Upper lobe of left lung (tissue), 6 donors: ENCODE measurements around the gene ACADL. TPM values are rescaled to one million over a fixed set of nuclear protein-coding genes. Genes with fewer than 3 reads are reported as not detected.

ENCODE experiments used
- ATAC-seq, 2 donors: fragments of 200-7000 bp; cut with Tn5 transposase; one replicate each; pipeline ENCODE4 v1.9.1; 2022; ENCODE audit warnings: mild to moderate bottlenecking in 2 of 2, moderate library complexity in 2 of 2; ENCODE audit not compliant: low FRiP score in 2 of 2
- DNase-seq, 2 donors: peaks; one replicate each; pipeline ENCODE4 v3.0.0-alpha.2; 2019 to 2020
- H3K27ac ChIP-seq, 4 donors: fragments of 200-600 bp; sonication (generic); one replicate each; pipeline ENCODE4 v1.5.1; 2016 to 2019
- H3K27me3 ChIP-seq, 4 donors: fragments of 200-600 bp; sonication (generic); one replicate each; pipeline ENCODE4 v1.5.1; 2017 to 2019
- H3K36me3 ChIP-seq, 4 donors: fragments of 200-600 bp; sonication (generic); one replicate each; pipeline ENCODE4 v1.5.1; 2016 to 2019
- H3K4me1 ChIP-seq, 4 donors: fragments of 200-600 bp; sonication (generic); one replicate each; pipeline ENCODE4 v1.5.1; 2018 to 2019
- H3K4me3 ChIP-seq, 4 donors: fragments of 200-600 bp; sonication (generic); one replicate each; pipeline ENCODE4 v1.5.1; 2017 to 2019; ENCODE audit warnings: mild to moderate bottlenecking in 2 of 4, moderate library complexity in 1 of 4
- H3K9me3 ChIP-seq, 4 donors: fragments of 200-600 bp; sonication (generic); one replicate each; pipeline ENCODE4 v1.5.1; 2018 to 2019
- EP300 ChIP-seq, 4 donors: sonication (generic); formaldehyde crosslinking; IDR thresholded peaks; one replicate each; pipeline ENCODE4 v1.5.1; 2017; ENCODE audit warnings: antibody characterized with exemption in 4 of 4, control low read depth in 2 of 4
- POLR2A ChIP-seq, 4 donors: fragments of 450-650 bp; IDR thresholded peaks; one replicate each; pipeline ENCODE4 v1.5.1; 2016 to 2017; ENCODE audit warnings: antibody characterized with exemption in 4 of 4, mild to moderate bottlenecking in 2 of 4
- POLR2AphosphoS5 ChIP-seq, 2 donors: sonication (generic); formaldehyde crosslinking; IDR thresholded peaks; one replicate each; pipeline ENCODE4 v1.5.1; 2017; ENCODE audit warnings: antibody characterized with exemption in 2 of 2
- WGBS, 2 donors: methylation state at CpG; one replicate each; pipeline ENCODE4 v1.1.5; 2017 to 2018; 5-methylcytosine and 5-hydroxymethylcytosine counted together
- total RNA-seq, 6 donors: library from RNA; depleted of rRNA in 4 of 6; stranded (reverse); fragments of >200 nt in 4 of 6; gene quantifications; one replicate each; pipeline versions ENCODE4 v1.1.0 to v1.2.1, GENCODE V29; 2016 to 2021
- TF ChIP-seq, protein P1 (sequence below), 6 experiments: fragments of 450-650 bp in 4 of 6; fragments of 200-600 bp in 2 of 6; sonication (generic) in 2 of 6; IDR thresholded peaks; one replicate each; pipeline ENCODE4 v1.5.1; 2016 to 2019; ENCODE audit warnings: antibody characterized with exemption in 6 of 6
- donor health status: DM: no; HTN: no; CAD: no; lungs with moderate emphysema.
- donor health status: DM: no; HTN: yes; CAD: no; lungs with severe emphysema.

Gene ACADL
- total RNA-seq, 6 donors from 2014 or later: 20.1 to 131 (median 55.2) TPM

DNA sequence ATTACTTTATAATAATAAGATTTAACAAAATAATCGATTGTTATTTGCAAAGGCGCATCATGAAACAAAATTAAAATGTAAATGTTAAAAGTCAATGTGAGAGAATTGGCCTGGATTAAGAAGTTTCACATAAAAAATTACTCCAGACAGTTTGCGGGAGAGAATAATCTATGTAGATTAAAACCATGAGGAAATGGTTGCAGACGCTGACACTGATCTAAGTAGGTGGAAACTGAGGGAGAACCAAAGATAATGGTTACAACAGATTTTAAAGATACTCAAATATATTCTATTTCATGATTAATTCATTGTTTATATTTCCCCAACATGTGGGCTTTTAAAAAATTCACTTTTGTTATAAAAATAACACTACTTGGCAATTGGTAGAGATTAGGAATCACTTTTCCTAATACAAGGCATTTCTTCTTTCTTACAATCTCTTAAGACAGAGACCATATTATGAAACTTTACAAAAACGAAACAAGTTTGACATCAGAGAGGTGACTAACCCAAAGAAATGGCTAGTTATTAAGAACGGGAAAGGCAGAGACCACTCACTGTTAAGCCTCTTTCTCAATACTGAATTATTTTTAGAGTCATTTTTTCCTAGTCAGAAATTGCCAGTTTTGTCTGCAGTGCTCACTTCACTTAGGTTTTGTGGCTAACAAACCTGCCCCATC is 55.6 kb downstream of the ACADL start:
- Histone ChIP-seq H3K27ac (peak overlapping the region; percentile 99 to 100 (median 100)), H3K4me3 (peak overlapping the region; percentile 76 to 91 (median 90)), H3K9me3 (no peaks in the 10 kb centered on the region), H3K36me3 (no peaks in the 10 kb centered on the region), H3K27me3 (no peaks in the 10 kb centered on the region), H3K4me1 (peaks cover 20 to 39% (median 37%) of the 10 kb centered on the region in 4 donors)
- WGBS, 2 donors: 18% methylated on average over 6 of the region's 6 CpGs
- DNase-seq: no peak
- ATAC-seq: peak; percentile 45 to 63
- TF ChIP-seq POLR2AphosphoS5 (IDR thresholded peaks at IDR 0.05): no peak
- no peak for TF ChIP-seq EP300 (IDR thresholded peaks at IDR 0.05)
- TF ChIP-seq, protein P1, sequence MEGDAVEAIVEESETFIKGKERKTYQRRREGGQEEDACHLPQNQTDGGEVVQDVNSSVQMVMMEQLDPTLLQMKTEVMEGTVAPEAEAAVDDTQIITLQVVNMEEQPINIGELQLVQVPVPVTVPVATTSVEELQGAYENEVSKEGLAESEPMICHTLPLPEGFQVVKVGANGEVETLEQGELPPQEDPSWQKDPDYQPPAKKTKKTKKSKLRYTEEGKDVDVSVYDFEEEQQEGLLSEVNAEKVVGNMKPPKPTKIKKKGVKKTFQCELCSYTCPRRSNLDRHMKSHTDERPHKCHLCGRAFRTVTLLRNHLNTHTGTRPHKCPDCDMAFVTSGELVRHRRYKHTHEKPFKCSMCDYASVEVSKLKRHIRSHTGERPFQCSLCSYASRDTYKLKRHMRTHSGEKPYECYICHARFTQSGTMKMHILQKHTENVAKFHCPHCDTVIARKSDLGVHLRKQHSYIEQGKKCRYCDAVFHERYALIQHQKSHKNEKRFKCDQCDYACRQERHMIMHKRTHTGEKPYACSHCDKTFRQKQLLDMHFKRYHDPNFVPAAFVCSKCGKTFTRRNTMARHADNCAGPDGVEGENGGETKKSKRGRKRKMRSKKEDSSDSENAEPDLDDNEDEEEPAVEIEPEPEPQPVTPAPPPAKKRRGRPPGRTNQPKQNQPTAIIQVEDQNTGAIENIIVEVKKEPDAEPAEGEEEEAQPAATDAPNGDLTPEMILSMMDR (IDR thresholded peaks at IDR 0.05): no peak
- no peak for TF ChIP-seq POLR2A (IDR thresholded peaks at IDR 0.05)

DNA sequence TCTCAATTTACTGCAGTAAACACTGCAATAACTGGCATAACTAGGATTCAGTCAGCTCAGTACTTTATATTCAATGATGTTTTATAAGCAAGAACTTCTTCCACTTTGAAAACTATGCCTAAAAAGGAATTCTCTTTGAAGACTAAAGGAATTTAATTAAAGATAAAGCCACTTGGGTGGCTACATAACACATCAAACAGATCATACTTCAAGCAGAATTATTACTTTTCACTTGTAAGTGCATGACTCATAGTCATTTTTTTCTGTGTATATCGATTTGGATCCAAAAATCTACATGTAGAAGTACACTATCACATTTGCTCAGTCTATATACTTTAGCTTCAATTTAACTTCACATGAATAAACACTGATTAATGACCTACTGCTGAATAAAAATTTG is 58.0 kb downstream of the ACADL start:
- Histone ChIP-seq H3K9me3 (no peaks in the 10 kb centered on the region), H3K4me1 (peaks cover 16 to 36% (median 35%) of the 10 kb centered on the region in 4 donors), H3K27me3 (no peaks in the 10 kb centered on the region), H3K36me3 (no peaks in the 10 kb centered on the region), H3K27ac (peak overlapping the region in 3 of 4 donors; percentile 1 to 100 (median 99)), H3K4me3 (no peak overlapping the region)
- ATAC-seq (no peak), DNase-seq (no peak)
- TF ChIP-seq EP300 (IDR thresholded peaks at IDR 0.05) (no peak), POLR2AphosphoS5 (IDR thresholded peaks at IDR 0.05) (no peak), POLR2A (IDR thresholded peaks at IDR 0.05) (no peak)
- TF ChIP-seq, protein P1 (IDR thresholded peaks at IDR 0.05): no peak
- WGBS, 2 donors: 27% methylated on average over 1 of the region's 1 CpG

DNA sequence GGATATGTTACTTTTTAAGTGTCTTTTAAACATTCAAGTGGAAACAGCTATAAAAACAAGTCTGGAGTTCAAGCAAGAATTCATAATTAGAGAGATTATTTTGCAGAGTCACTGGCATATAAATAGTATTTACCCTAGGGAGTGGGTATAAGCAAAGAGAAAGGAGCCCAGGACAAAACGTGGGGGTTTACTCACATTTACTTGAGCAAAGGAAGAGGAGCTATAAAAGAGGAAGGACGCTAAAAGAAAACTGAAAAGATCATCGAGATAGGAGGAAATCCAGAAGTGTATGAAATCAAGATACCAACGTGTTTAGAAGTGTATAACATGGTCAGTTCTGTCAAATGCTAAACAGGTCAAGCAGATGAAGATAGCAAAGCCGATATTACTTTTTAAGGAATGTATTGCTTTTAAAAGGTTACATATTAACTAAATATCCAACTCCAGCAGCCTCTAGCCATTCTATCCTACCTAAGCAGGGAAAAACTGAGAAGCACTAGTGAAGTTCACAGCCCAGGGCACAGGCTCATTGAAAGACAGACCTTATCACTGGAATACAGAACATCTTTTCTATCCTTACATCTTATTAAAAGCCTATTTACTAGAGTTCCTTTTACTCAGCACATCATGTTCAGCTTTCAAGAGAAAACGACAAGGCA is 62.7 kb downstream of the ACADL start:
- TF ChIP-seq EP300 (IDR thresholded peaks at IDR 0.05) (no peak), POLR2A (IDR thresholded peaks at IDR 0.05) (no peak), POLR2AphosphoS5 (IDR thresholded peaks at IDR 0.05) (no peak)
- TF ChIP-seq, protein P1 (IDR thresholded peaks at IDR 0.05): no peak
- Histone ChIP-seq H3K27ac (no peak overlapping the region), H3K36me3 (no peaks in the 10 kb centered on the region), H3K4me1 (peaks cover 12 to 20% (median 17%) of the 10 kb centered on the region in 4 donors), H3K9me3 (no peaks in the 10 kb centered on the region), H3K4me3 (no peak overlapping the region), H3K27me3 (no peaks in the 10 kb centered on the region)
- 38 to 39% methylated on average over 6 of the region's 6 CpGs for WGBS, 2 donors
- ATAC-seq: no peak
- no peak for DNase-seq

DNA sequence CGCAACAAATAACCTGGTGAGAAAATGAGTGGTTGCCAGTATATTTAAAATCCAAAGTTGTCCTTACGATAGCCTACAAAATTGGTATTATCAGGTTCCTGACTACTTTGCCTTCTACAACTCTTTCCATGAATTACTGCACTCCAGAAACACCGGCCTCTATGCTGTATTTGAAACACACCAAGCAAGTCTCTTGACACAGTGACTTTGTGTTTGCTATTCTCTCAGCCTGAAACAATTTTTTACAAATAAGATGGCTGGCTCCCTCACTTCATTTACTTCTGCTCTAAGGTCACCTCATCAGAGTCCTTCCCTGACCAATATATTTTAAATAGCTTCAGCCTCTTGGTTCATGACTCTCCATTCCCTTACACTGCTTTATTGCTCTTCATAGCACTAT is 66.2 kb downstream of the ACADL start:
- no peak for ATAC-seq
- peaks cover 0 to 7% (median 0%) of the 10 kb centered on the region in 4 donors for H3K36me3 ChIP-seq
- no peaks in the 10 kb centered on the region for H3K9me3 ChIP-seq
- no peak for DNase-seq
- no peaks in the 10 kb centered on the region for H3K27me3 ChIP-seq
- no peak overlapping the region for H3K4me3 ChIP-seq
- 88 to 91% methylated on average over 3 of the region's 3 CpGs for WGBS, 2 donors
- TF ChIP-seq POLR2AphosphoS5 (IDR thresholded peaks at IDR 0.05): no peak
- no peak for TF ChIP-seq EP300 (IDR thresholded peaks at IDR 0.05)
- TF ChIP-seq POLR2A (IDR thresholded peaks at IDR 0.05): no peak
- TF ChIP-seq, protein P1 (IDR thresholded peaks at IDR 0.05): no peak
- H3K4me1 ChIP-seq: peaks cover 0 to 6% (median 2%) of the 10 kb centered on the region in 4 donors
- H3K27ac ChIP-seq: no peak overlapping the region
